Measurements from ENCODE around the gene MAEA. TPM values are rescaled to one million over a fixed set of nuclear protein-coding genes. Genes with fewer than 3 reads are reported as not detected.
A peak's percentile ranks its signal among the peaks of the same experiment; 100 is the strongest.
"Not testable (repeated sequence)": the region's sequence is repeated elsewhere in the genome, so short reads cannot be mapped to it uniquely, and the experiment has no call there.

The MAEA gene
- total RNA-seq, 1 experiment from 2014 or later = 75.0 TPM

DNA sequence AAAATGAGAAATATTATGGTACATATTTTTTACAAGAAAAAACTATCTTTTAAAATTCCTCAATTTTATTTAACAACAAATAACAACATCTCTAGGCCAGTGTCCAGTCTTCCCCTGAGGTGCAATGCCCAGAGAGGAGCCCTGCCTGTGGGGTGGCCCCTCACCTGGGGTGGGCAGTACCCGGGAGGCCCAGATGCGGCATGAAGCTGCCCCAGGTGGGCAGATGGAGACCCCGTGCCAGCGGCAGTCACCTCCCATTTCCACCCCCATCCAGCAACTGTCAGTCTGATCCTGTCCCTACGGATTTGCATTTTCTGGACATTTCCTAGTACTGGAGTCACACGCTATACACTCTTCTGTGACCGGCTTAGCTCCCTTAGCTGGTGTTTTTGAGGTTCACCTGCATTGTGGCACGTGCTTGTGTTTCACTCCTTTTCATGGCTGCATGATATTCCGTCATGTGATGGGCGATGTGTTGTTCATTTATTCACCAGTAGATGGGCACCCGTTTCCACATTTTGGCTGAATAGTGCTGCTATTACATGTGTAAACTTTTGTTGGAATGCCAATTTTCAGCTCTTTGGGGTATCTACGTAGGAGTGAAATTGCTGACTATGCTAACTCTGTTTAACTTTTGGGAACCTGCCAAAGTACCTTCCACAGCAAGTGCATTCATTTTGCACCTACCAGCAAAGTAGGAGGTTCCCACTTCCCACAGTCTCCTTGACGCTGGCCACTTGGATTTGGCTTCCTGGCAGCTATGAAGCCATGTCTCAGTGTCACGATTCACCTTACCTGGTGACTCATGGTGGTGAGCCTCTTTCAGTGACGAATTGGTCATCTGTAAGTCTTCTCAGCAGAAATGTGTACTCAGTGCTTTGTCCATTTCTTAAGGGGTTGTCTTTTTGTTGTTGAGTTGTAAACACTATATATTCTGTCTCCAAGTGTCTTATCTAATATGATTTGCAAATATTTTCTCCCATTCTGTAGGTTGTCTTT lies 11.7 kb upstream of the MAEA start:
- DNase-seq (ENCODE audit: low read depth) = peak; percentile 69

DNA sequence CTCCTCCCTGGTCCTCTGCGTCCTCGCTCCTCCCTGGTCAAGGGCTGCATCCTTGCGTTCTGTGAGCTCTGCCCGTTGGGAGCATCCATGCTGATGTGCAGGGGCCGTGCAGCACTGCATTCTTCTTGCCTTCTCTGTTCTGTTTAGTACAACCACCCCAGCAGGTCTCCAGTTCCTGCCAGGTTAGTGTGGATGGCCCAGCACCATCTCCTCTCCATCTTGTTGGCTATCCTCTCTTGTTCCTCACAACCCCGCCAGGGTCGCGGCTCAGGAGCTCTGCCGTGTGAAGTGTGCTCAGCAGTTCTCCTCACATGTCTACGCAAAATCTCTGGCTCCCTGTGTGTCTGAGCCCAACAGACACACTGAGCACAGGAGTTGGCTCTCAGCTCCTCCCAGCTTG lies 10.4 kb upstream of the MAEA start:
- DNase-seq (ENCODE audit: low read depth) = no peak

- DNase-seq (ENCODE audit: low read depth) = no peak
These were observed 6.0 kb upstream of the MAEA start for GRCh38 chr4:1283711-1284110.

GRCh38 chr4:1285151-1285789 lies 4.4 kb upstream of the MAEA start:
- DNase-seq (ENCODE audit: low read depth) = no peak

DNA sequence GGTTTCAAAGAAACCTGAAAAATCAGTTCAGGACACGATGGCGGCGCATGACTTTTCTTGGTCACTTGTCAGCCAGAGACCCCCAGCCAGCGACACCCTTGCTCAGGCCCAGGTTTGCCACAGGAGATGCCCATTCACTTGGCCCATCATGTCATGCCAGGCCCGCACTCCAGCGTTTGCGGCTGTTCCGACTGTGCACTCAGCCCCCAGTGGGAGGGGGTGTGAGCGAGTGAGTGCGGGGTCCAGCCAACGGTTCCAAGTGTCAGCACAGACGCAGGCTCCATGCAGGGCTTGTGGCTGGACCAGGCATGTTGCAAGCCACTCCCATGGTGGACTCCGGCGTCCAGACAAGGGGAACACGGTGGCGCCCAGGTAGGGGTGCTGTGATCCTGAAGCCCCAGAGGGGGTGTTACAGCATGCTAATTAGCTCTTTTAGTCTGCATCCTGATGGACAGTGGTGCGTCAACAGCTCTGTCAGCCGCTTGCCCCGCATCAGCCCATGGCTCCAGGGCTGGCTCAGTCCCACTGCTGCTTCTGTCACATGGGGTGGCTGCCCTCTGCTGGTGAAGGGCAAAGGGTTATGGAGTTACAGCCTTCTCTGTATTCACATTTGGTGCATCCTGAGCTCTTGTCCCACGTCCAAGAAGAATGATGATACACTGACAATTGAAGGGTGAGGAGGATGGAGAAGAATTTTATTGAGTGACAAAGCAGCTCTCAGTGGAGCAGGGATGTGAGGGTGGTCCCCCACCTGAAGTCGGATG lies 3.7 kb upstream of the MAEA start:
- DNase-seq (ENCODE audit: low read depth) = peak; percentile 18

DNA sequence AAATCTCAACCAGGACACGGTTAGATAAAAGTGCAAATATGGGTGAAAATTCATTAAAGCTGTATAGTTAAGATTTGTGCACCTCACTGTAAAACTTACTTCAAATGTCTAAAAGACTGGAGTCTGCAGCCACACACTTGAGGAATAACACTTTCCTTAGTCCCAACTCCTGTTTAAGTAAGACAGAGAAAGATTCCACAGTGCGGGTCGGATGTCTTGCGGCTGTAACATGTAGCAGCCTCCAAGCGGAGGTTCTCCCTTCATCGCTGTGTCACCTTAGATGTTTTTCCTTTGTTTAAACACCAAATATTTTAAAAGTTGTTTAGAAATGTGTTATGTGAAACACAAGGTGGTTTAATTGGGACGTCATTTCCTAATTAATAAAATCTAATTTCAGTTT lies 905 bp upstream of the MAEA start:
- no peak for DNase-seq (ENCODE audit: low read depth)

DNA sequence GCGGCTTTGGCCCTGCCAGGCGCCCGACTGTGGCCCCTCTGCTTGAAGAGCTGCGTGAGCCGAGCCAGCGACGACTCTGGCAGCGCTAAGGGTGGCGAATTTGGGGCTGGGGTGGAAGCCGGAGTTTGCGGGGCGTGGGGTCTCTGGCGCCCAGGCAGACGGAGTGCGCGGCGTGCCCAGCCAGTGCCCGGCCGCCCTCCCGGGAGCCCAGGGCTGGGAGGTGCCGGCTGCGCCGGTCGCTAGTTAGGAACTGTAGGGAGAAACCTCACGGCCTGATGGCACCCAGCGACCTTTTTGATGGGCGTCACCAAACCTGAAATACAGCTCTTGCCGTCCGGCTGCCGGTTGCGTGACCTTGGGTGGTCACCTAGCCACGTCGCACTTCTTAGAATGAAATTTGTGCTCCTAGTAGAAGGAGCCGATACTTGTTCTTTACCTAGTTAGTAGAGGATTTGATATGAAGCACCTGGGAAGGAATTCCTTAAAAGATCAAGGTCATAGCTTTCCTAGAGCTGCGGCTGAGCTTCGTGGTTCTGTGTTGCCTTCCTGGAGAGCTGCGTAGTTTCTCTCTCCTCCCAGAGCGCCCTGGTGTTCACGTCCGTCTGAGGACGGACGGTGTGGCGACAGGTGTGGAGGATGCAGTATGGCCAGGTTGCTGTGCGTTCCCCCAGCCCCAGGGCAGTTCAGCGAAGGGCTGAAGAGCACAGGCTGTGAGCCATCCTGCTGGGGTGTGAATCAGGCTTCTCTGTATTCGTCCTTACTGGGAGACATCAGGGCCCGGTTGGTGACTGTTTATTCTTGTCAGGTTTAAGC lies 680 bp downstream of the MAEA start:
- peak; percentile 27 for DNase-seq (ENCODE audit: low read depth)

DNA sequence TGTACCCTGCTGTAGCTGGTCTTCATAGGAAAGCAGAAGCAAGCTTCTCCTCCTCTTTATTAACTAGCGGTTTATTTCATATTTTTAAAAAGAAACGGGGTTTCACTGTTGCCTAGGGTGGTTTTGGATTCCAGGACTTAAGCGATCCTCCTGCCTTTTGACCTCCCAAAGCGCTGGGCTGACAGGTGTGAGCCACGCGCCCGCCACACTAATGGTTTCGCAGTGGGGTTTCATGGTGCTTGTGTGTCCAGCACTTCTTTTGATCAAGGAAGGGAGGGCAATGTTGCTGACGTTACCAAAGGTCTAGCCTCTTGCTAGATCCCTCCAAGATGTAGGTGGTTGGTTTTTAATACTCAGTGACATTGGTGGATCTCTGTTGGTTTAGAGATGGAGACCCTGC lies 1.4 kb downstream of the MAEA start:
- no peak for DNase-seq (ENCODE audit: low read depth)

- DNase-seq (ENCODE audit: low read depth) = no peak
These were observed 2.5 kb downstream of the MAEA start for GRCh38 chr4:1291996-1292702.

GRCh38 chr4:1292703-1293011 lies 3.0 kb downstream of the MAEA start:
- not testable (repeated sequence) for DNase-seq (ENCODE audit: low read depth)

DNA sequence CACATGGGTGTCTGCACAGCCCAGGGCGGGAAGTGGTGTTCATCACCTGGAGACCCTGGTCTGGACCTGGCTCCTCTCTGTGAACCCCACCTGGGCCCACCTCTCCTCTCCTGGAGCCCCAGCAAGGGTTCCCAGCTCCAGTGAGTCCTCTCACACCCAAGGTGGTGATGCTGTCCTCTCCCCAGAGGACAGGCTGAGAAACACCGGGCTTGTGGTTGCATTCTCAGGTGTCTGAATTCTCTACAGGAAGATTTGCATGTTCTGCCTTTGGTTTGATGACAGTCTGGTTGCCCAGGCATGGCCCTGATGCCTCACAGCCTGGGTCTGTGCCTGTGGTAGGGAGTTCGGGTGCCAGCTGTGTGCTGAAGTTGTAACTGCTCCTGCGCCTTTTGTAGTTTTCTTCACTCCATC lies 3.8 kb downstream of the MAEA start:
- DNase-seq (ENCODE audit: low read depth) = no peak

DNA sequence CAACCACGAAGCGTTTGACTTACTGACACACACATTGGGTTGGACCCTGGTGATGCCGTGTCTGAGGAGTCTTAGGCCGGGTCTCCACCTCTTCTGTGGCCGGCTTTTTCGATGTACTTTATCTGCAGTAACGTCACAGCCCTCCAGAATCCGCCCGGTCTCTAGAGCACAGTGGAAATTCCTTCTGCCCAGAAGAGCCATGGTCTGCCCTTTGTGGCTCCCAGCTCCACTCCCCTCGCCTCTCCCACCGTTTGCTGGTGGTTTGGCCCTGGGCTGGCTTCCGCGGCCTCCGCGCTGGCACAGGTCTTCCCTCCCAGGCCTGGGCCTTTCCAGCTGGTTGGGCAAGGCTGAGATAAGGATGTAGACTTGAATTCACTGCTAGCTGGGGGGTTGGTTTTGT lies 4.3 kb downstream of the MAEA start:
- peak; percentile 24 for DNase-seq (ENCODE audit: low read depth)

DNA sequence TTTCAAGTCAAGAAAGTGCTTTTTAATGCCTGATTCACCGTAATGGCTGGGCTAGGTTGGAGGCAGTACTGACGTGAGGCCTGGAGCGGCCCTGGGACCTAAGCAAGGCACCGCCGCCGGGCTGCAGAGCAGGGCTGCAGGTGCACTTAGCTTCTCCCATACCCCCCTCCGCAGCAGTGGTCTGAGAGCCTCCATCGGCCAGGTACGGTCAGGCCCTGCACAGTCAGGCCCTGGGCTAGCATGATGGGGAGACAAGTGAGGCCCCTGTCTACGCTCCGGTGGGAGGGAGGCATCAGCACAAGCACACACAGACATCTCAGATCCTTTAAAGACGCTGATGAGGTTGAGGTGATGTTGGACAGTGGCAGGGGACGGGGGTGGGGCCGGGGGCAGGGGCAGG lies 4.7 kb downstream of the MAEA start:
- DNase-seq (ENCODE audit: low read depth) = no peak

DNA sequence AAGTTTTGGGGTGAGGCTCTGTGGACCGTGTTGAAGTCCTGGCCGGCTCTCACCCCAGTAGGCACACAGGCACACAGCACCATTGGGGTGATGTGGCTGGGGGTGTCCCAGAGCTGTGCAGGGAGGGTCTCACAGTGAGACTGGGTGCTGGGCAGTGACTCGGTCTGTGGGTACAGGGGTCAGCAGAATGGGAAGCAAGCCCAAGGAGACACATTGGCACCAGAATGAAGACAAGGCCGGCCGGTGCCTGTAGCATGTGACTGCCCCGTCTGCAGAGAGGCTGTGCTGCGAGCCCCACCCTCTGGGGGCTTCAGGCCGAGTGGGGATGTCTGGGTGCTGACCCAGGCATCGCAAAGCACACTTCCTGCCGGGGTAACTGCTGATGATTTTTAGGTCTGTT lies 5.2 kb downstream of the MAEA start:
- DNase-seq (ENCODE audit: low read depth) = no peak

- DNase-seq (ENCODE audit: low read depth) = no peak
These were observed 5.8 kb downstream of the MAEA start for GRCh38 chr4:1295405-1296055.

DNA sequence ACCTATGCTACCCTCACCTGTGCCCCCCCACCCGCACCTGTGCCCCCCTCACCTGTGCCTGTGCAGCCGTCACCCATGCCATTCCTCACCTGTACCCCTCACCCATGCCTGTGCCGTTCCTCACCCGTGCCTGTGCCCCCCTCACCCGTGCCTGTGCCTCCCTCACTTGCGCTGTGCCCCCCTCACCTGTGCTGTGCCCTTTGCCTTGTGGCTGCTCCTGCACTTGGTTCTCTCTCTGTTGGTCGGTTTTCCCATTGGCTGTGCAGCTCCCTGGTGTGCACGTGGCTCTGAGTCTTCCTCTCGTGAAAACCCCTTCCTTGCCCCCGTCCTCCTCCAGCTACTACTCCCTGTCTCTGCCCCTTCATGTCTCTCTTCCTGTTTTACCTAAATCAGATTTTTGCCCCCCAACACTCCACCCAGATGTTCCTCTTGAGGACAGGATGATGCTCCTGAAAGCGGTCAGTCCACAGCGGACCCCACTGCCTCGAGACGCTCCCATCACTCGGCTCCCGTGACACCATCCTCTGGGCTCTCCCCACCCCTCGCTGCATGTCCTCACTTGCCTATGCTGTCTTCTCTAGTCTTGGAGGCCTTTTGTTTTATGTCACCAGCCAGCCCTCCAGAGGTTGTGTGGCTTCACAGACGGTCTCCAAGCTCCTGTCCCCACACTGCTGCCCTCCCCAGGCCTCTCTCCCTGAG lies 6.8 kb downstream of the MAEA start:
- no peak for DNase-seq (ENCODE audit: low read depth)

DNA sequence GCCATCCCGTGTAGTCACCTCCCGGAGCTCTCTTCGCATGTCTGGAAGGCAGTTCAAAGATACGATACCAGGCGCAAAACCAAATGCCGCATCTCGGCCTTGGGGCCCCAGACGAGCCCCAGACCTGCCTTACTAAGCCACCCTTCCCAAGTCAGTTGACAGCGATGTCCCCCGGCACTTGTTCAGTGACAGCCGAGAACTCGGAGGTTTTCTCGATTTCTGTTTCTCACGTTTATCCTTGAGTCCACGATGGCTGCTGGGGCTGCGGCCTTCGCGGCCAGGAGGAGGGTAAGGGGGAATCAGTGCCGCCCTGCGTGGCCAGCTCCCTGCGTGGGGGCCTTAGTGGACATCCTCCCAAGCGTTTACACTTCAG lies 7.3 kb downstream of the MAEA start:
- DNase-seq (ENCODE audit: low read depth) = no peak

- no peak for DNase-seq (ENCODE audit: low read depth)
These were observed 8.0 kb downstream of the MAEA start for GRCh38 chr4:1297456-1298325.

DNA sequence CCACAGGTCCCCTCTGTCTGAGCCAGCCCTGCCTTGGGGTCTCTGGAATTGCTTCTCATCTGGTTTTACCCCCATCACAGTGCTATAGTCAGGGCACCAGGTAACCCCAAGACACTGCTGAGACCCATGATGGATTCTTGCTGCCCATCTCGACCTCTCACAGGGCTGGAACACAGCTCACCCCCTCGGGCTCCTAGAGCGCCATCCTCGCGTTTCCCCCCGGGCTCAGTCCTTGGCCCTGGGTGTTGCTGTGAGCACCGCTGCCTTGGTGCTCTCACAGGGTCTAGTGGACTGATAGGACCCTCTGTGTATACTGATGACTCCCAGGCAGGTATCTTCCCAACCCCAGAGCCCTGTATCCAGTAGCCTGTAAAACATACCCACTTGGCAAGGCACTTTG lies 8.8 kb downstream of the MAEA start:
- no peak for DNase-seq (ENCODE audit: low read depth)
